Measurements from ENCODE around the gene MUC7. TPM values are rescaled to one million over a fixed set of nuclear protein-coding genes. Genes with fewer than 3 reads are reported as not detected.

MUC7 gene
- total and polyA plus RNA-seq, 2 donors (not counting 1 experiment from before 2014, with no cell fraction given) = not detected

DNA sequence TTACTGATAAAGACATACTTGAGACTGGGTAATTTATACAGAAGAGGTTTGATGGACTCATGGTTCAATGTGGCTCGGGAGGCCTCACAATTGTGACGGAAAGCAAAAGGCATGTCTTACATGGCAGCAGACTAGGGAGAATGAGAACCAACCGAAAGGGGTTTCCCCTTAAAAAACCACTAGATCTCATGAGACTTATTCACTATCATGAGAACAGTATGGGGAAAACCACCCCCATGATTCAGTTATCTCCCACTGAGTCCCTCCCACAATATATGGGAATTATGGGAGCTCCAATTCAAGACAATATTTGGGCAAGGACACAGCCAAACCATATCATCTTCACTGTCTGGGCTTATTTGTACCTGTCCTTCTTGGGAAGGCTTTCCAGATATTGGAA, 22.8 kb upstream of the MUC7 start:
- H3K4me3 ChIP-seq (replicated peaks in 1 of 4; ENCODE audit: control extremely low read depth in 1 of 4, insufficient read depth in 1 of 4, low read depth in 3 of 4, low read length in 4 of 4) = no peak overlapping the region
- H3K79me2 ChIP-seq (ENCODE audit: control insufficient read depth, insufficient read depth, low read length) = no peaks in the 10 kb centered on the region
- no peak overlapping the region for H3K4me2 ChIP-seq (ENCODE audit: extremely low read depth, insufficient read depth, low read length)
- DNase-seq (ENCODE audit: low read depth in 2 of 2) = no peak
- H3K27ac ChIP-seq (ENCODE audit: insufficient read depth, low read length) = no peak overlapping the region
- no peak overlapping the region for H2AFZ ChIP-seq (ENCODE audit: low read length)
- no peak overlapping the region for H3K9ac ChIP-seq (ENCODE audit: insufficient read depth, low read length)
- TF ChIP-seq, protein P1, sequence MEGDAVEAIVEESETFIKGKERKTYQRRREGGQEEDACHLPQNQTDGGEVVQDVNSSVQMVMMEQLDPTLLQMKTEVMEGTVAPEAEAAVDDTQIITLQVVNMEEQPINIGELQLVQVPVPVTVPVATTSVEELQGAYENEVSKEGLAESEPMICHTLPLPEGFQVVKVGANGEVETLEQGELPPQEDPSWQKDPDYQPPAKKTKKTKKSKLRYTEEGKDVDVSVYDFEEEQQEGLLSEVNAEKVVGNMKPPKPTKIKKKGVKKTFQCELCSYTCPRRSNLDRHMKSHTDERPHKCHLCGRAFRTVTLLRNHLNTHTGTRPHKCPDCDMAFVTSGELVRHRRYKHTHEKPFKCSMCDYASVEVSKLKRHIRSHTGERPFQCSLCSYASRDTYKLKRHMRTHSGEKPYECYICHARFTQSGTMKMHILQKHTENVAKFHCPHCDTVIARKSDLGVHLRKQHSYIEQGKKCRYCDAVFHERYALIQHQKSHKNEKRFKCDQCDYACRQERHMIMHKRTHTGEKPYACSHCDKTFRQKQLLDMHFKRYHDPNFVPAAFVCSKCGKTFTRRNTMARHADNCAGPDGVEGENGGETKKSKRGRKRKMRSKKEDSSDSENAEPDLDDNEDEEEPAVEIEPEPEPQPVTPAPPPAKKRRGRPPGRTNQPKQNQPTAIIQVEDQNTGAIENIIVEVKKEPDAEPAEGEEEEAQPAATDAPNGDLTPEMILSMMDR (conservative IDR thresholded peaks at IDR 0.05 in 1 of 2, IDR thresholded peaks at IDR 0.05 in 1 of 2; ENCODE audit: low read depth in 1 of 2, low read length in 2 of 2) = no peak
- no peak for TF ChIP-seq EZH2 (IDR thresholded peaks at IDR 0.05; ENCODE audit: low read length, missing control alignments)
- no peaks in the 10 kb centered on the region for H3K4me1 ChIP-seq (ENCODE audit: control insufficient read depth, extremely low read depth, insufficient read depth, low read length)
- H3K27me3 ChIP-seq (ENCODE audit: control insufficient read depth, insufficient read depth, low read length) = no peaks in the 10 kb centered on the region
- H3K36me3 ChIP-seq (ENCODE audit: control insufficient read depth, insufficient read depth, low read length) = no peaks in the 10 kb centered on the region
- no peaks in the 10 kb centered on the region for H3K9me3 ChIP-seq (ENCODE audit: control insufficient read depth, insufficient read depth, low read depth, low read length)
- no peaks in the 10 kb centered on the region for H4K20me1 ChIP-seq (ENCODE audit: control insufficient read depth, extremely low read depth, insufficient read depth, low read length)

GRCh38 chr4:70452946-70453345, 19.1 kb upstream of the MUC7 start:
- Histone ChIP-seq H3K4me1 (ENCODE audit: control insufficient read depth, extremely low read depth, insufficient read depth, low read length) (no peaks in the 10 kb centered on the region), H3K27me3 (ENCODE audit: control insufficient read depth, insufficient read depth, low read length) (no peaks in the 10 kb centered on the region), H3K9ac (ENCODE audit: insufficient read depth, low read length) (no peak overlapping the region), H3K4me2 (ENCODE audit: extremely low read depth, insufficient read depth, low read length) (no peak overlapping the region), H3K36me3 (ENCODE audit: control insufficient read depth, insufficient read depth, low read length) (no peaks in the 10 kb centered on the region), H3K79me2 (ENCODE audit: control insufficient read depth, insufficient read depth, low read length) (no peaks in the 10 kb centered on the region), H2AFZ (ENCODE audit: low read length) (no peak overlapping the region), H3K4me3 (replicated peaks in 1 of 4; ENCODE audit: control extremely low read depth in 1 of 4, insufficient read depth in 1 of 4, low read depth in 3 of 4, low read length in 4 of 4) (no peak overlapping the region), H4K20me1 (ENCODE audit: control insufficient read depth, extremely low read depth, insufficient read depth, low read length) (no peaks in the 10 kb centered on the region), H3K9me3 (ENCODE audit: control insufficient read depth, insufficient read depth, low read depth, low read length) (no peaks in the 10 kb centered on the region), H3K27ac (ENCODE audit: insufficient read depth, low read length) (no peak overlapping the region)
- DNase-seq (ENCODE audit: low read depth in 2 of 2) = no peak
- TF ChIP-seq EZH2 (IDR thresholded peaks at IDR 0.05; ENCODE audit: low read length, missing control alignments) = no peak
- TF ChIP-seq, protein P1 (conservative IDR thresholded peaks at IDR 0.05 in 1 of 2, IDR thresholded peaks at IDR 0.05 in 1 of 2; ENCODE audit: low read depth in 1 of 2, low read length in 2 of 2) = no peak

GRCh38 chr4:70463335-70463734, 8.7 kb upstream of the MUC7 start:
- no peak overlapping the region for H3K4me2 ChIP-seq (ENCODE audit: extremely low read depth, insufficient read depth, low read length)
- no peaks in the 10 kb centered on the region for H3K27me3 ChIP-seq (ENCODE audit: control insufficient read depth, insufficient read depth, low read length)
- H2AFZ ChIP-seq (ENCODE audit: low read length) = no peak overlapping the region
- H4K20me1 ChIP-seq (ENCODE audit: control insufficient read depth, extremely low read depth, insufficient read depth, low read length) = no peaks in the 10 kb centered on the region
- H3K36me3 ChIP-seq (ENCODE audit: control insufficient read depth, insufficient read depth, low read length) = no peaks in the 10 kb centered on the region
- no peak overlapping the region for H3K4me3 ChIP-seq (replicated peaks in 1 of 4; ENCODE audit: control extremely low read depth in 1 of 4, insufficient read depth in 1 of 4, low read depth in 3 of 4, low read length in 4 of 4)
- no peak for TF ChIP-seq EZH2 (IDR thresholded peaks at IDR 0.05; ENCODE audit: low read length, missing control alignments)
- TF ChIP-seq, protein P1 (conservative IDR thresholded peaks at IDR 0.05 in 1 of 2, IDR thresholded peaks at IDR 0.05 in 1 of 2; ENCODE audit: low read depth in 1 of 2, low read length in 2 of 2) = no peak
- no peak for DNase-seq (ENCODE audit: low read depth in 2 of 2)
- H3K4me1 ChIP-seq (ENCODE audit: control insufficient read depth, extremely low read depth, insufficient read depth, low read length) = no peaks in the 10 kb centered on the region
- H3K9ac ChIP-seq (ENCODE audit: insufficient read depth, low read length) = no peak overlapping the region
- no peaks in the 10 kb centered on the region for H3K79me2 ChIP-seq (ENCODE audit: control insufficient read depth, insufficient read depth, low read length)
- no peaks in the 10 kb centered on the region for H3K9me3 ChIP-seq (ENCODE audit: control insufficient read depth, insufficient read depth, low read depth, low read length)
- H3K27ac ChIP-seq (ENCODE audit: insufficient read depth, low read length) = no peak overlapping the region

All from fibroblast of lung (primary cell).